ENCODE results near the gene CCDC170. TPM values are rescaled to one million over a fixed set of nuclear protein-coding genes. Genes with fewer than 3 reads are reported as not detected.

CCDC170 gene
- total RNA-seq, 6 experiments from 2014 or later: 0.09 to 0.43 (median 0.30) TPM

- H3K27ac Mint-ChIP-seq: no peak overlapping the region
- no peak overlapping the region for H3K4me3 Mint-ChIP-seq
- H3K4me1 Mint-ChIP-seq (ENCODE audit: low read depth): no peaks in the 10 kb centered on the region
- no peaks in the 10 kb centered on the region for H3K27me3 Mint-ChIP-seq (ENCODE audit: insufficient read depth)
- 0 out of 2 replicates have a peak, but pooled peaks cover 4% of the 10 kb centered on the region for H3K36me3 Mint-ChIP-seq (ENCODE audit: low read depth)
- no peak for DNase-seq
- no peaks in the 10 kb centered on the region for H3K9me3 Mint-ChIP-seq
- no peak for TF ChIP-seq CTCF (IDR thresholded peaks at IDR 0.05)
These were observed 29.1 kb upstream of the CCDC170 start for GRCh38 chr6:151464702-151465101.

GRCh38 chr6:151475653-151476523 lies 17.9 kb upstream of the CCDC170 start:
- peaks cover 7% of the 10 kb centered on the region for H3K4me1 Mint-ChIP-seq (ENCODE audit: low read depth)

DNA sequence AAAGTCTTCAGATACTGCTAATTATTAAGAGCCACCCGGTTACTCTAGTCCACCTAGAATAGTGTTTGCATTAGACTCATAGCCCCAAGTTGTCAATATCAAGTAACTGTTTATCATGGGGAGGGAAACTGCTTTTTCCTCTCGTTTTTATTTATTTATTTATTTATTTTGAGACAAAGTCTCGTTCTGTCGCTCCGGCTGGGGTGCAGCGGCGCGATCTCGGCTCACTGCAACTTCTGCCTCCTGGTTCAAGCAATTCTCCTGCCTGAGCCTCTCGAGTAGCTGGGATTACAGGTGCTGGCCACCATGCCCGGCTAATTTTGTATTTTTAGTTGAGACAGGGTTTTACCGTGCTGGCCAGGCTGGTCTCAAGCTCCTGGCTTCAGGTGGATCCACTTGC lies 16.1 kb upstream of the CCDC170 start:
- H3K4me1 Mint-ChIP-seq (ENCODE audit: low read depth): peaks cover 24% of the 10 kb centered on the region
- H3K9me3 Mint-ChIP-seq: no peaks in the 10 kb centered on the region
- DNase-seq: no peak
- H3K27ac Mint-ChIP-seq: no peak overlapping the region
- H3K36me3 Mint-ChIP-seq (ENCODE audit: low read depth): no peaks in the 10 kb centered on the region
- no peaks in the 10 kb centered on the region for H3K27me3 Mint-ChIP-seq (ENCODE audit: insufficient read depth)
- no peak for TF ChIP-seq CTCF (IDR thresholded peaks at IDR 0.05)
- H3K4me3 Mint-ChIP-seq: no peak overlapping the region

More at GRCh38 chr6:151475653-151476523, 17.9 kb upstream of the CCDC170 start:
- Mint-ChIP-seq H3K27me3 (ENCODE audit: insufficient read depth) (no peaks in the 10 kb centered on the region; the same call in 1 of the 2 replicates), H3K27ac (no peak overlapping the region), H3K36me3 (ENCODE audit: low read depth) (no peaks in the 10 kb centered on the region), H3K4me3 (no peak overlapping the region), H3K9me3 (no peaks in the 10 kb centered on the region)
- TF ChIP-seq CTCF (IDR thresholded peaks at IDR 0.05): peak; percentile 95
- peak; percentile 33 for DNase-seq

DNA sequence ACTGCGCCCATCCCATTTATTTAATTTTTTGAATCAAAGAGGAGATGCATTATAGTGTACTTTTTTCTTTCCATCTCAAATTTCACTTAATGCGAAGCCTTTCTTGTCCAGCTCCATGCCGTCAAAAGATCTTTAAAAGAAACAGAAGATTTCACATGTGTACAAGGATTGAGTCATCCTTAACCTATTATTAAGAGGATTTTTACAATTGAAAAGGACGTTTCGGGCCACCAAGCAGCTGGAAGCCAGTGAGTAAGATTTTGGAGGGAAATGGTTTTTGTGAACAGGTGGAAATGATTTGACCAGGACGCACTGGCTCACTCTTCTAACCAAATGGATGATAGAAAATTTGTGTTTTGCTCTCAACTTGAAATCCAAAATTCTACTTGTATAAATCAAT lies 15.1 kb upstream of the CCDC170 start:
- Mint-ChIP-seq H3K4me3 (no peak overlapping the region), H3K27me3 (ENCODE audit: insufficient read depth) (no peaks in the 10 kb centered on the region), H3K36me3 (ENCODE audit: low read depth) (no peaks in the 10 kb centered on the region), H3K9me3 (no peaks in the 10 kb centered on the region), H3K4me1 (ENCODE audit: low read depth) (peaks cover 25% of the 10 kb centered on the region), H3K27ac (no peak overlapping the region)
- TF ChIP-seq CTCF (IDR thresholded peaks at IDR 0.05): no peak
- DNase-seq: no peak

DNA sequence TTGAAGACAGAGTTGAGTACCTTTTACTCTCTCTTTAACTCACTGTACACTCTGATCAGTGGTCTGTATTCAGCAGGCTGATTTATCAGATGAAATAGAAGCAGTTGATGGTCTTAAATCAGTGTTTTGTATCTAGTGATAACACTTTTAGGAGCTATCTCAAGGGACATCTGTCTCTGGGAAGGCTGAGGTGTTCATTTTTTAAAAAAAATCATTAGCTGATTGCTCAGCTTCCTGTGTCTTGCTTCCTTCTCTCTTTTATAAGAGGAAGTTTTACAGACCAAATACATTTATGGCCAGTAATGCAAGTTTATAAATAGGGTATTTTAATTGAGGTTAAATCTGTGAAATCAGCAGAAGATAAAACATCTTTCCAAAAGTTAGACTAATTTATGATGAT lies 12.0 kb upstream of the CCDC170 start:
- Mint-ChIP-seq H3K27me3 (ENCODE audit: insufficient read depth) (no peaks in the 10 kb centered on the region), H3K4me3 (peak overlapping the region; percentile 88; the same call in 1 of the 2 replicates), H3K27ac (peak overlapping the region; percentile 17), H3K36me3 (ENCODE audit: low read depth) (no peaks in the 10 kb centered on the region), H3K4me1 (ENCODE audit: low read depth) (peaks cover 30% of the 10 kb centered on the region), H3K9me3 (no peaks in the 10 kb centered on the region)
- no peak for DNase-seq
- TF ChIP-seq CTCF (IDR thresholded peaks at IDR 0.05): no peak
